HEK293 (cell line): ENCODE data around the gene FUT9.

ENCODE experiments used
- CTCF ChIA-PET: fragments of 350-600 bp; formaldehyde crosslinking; extraction: SDS; loops from one replicate; lab custom pipeline; 2021; ENCODE audit warnings: antibody characterized with exemption; lab: Yijun Ruan, JAX
- POLR2A ChIA-PET: fragments of 300-600 bp; formaldehyde crosslinking; extraction: SDS; loops from one replicate; lab custom pipeline; 2020; ENCODE audit warnings: antibody characterized with exemption, inconsistent platforms; lab: Yijun Ruan, JAX
- H3K27ac ChIP-seq: fragments of 200-500 bp; sonication (Bioruptor generic); 2 replicates; pipeline ENCODE4 v1.5.1; 2014; ENCODE audit warnings: low read depth, low read length, control low read depth, inconsistent platforms; ENCODE audit errors: extremely low read depth
- H3K36me3 ChIP-seq, 2 experiments: fragments of 200-500 bp in 1 of 2; sonication (Bioruptor generic) in 1 of 2; 1 replicate in 1 of 2; 2 replicates in 1 of 2; pipeline ENCODE4 v1.5.1; 2014 to 2017; ENCODE audit warnings: inconsistent platforms in 2 of 2, low read length in 2 of 2; ENCODE audit not compliant: control insufficient read depth in 2 of 2, insufficient read depth in 1 of 2
- H3K4me1 ChIP-seq: fragments of 200-500 bp; sonication (Bioruptor generic); 2 replicates; pipeline ENCODE4 v1.5.1; 2014; ENCODE audit warnings: mild to moderate bottlenecking, low read length, inconsistent platforms; ENCODE audit not compliant: control insufficient read depth, insufficient read depth
- H3K4me3 ChIP-seq: 2 replicates; pipeline ENCODE4 v1.5.1; 2011; ENCODE audit warnings: low read depth, mild to moderate bottlenecking, control low read depth, low read length, moderate library complexity
- H3K9me3 ChIP-seq: fragments of 200-500 bp; sonication (Bioruptor generic); 2 replicates; pipeline ENCODE4 v1.5.1; 2014; ENCODE audit warnings: low read depth, low read length, inconsistent platforms; ENCODE audit not compliant: control insufficient read depth, insufficient read depth
- AEBP2 ChIP-seq: fragments of 450-650 bp; formaldehyde crosslinking; IDR thresholded peaks from 2 replicates; pipeline ENCODE4 v1.5.1; 2016; ENCODE audit warnings: missing biosample characterization, missing genetic modification characterization, borderline replicate concordance
- HOXC10 ChIP-seq: sonication (generic); formaldehyde crosslinking; IDR thresholded peaks from 2 replicates; pipeline ENCODE4 v1.8.1; 2023; ENCODE audit warnings: mild to moderate bottlenecking, missing genetic modification reagents
- INSM2 ChIP-seq: fragments of 450-650 bp; formaldehyde crosslinking; IDR thresholded peaks from 2 replicates; pipeline ENCODE4 v1.5.1; 2016; ENCODE audit warnings: missing biosample characterization, missing genetic modification characterization
- KLF7 ChIP-seq: fragments of 450-650 bp; formaldehyde crosslinking; IDR thresholded peaks from 2 replicates; pipeline ENCODE4 v1.5.1; 2016; ENCODE audit warnings: missing biosample characterization, missing genetic modification characterization, borderline replicate concordance
- PRDM10 ChIP-seq: fragments of 450-650 bp; formaldehyde crosslinking; IDR thresholded peaks from 2 replicates; pipeline ENCODE4 v1.5.1; 2016; ENCODE audit warnings: missing biosample characterization, missing genetic modification characterization
- PRDM6 ChIP-seq: fragments of 450-650 bp; formaldehyde crosslinking; IDR thresholded peaks from 2 replicates; pipeline ENCODE4 v1.5.1; 2017; ENCODE audit warnings: missing biosample characterization, missing genetic modification characterization
- SETDB1 ChIP-seq: IDR thresholded peaks from one replicate; pipeline ENCODE4 v1.6.1; 2017; ENCODE audit warnings: mild to moderate bottlenecking, low read length, moderate library complexity, mixed read lengths; ENCODE audit not compliant: insufficient read length
- TRIM28 ChIP-seq: IDR thresholded peaks from 2 replicates; pipeline ENCODE4 v1.6.1; 2011; ENCODE audit warnings: low read length, control low read depth, borderline replicate concordance
- ZBTB20 ChIP-seq: fragments of 450-650 bp; formaldehyde crosslinking; IDR thresholded peaks from 2 replicates; pipeline ENCODE4 v1.5.1; 2016; ENCODE audit warnings: missing biosample characterization, missing genetic modification characterization
- ZNF16 ChIP-seq: fragments of 450-650 bp; formaldehyde crosslinking; IDR thresholded peaks from 2 replicates; pipeline ENCODE4 v1.5.1; 2016; ENCODE audit warnings: low read depth, missing biosample characterization, missing genetic modification characterization
- ZNF18 ChIP-seq: fragments of 450-650 bp; formaldehyde crosslinking; IDR thresholded peaks from 2 replicates; pipeline ENCODE4 v1.5.1; 2016; ENCODE audit warnings: missing biosample characterization, missing genetic modification characterization
- ZNF202 ChIP-seq: fragments of 450-650 bp; formaldehyde crosslinking; IDR thresholded peaks from 2 replicates; pipeline ENCODE4 v1.5.1; 2016; ENCODE audit warnings: missing biosample characterization, missing genetic modification characterization, borderline replicate concordance
- ZNF311 ChIP-seq: fragments of 450-650 bp; formaldehyde crosslinking; IDR thresholded peaks from 2 replicates; pipeline ENCODE4 v1.5.1; 2017; ENCODE audit warnings: missing biosample characterization, missing genetic modification characterization, borderline replicate concordance
- ZNF366 ChIP-seq: fragments of 450-650 bp; formaldehyde crosslinking; conservative IDR thresholded peaks from 2 replicates; pipeline ENCODE4 v1.5.1; 2016; ENCODE audit warnings: missing biosample characterization, missing genetic modification characterization
- ZNF423 ChIP-seq: fragments of 450-650 bp; formaldehyde crosslinking; IDR thresholded peaks from 2 replicates; pipeline ENCODE4 v1.5.1; 2016; ENCODE audit warnings: missing biosample characterization, missing genetic modification characterization
- ZNF549 ChIP-seq: fragments of 450-650 bp; IDR thresholded peaks from 2 replicates; pipeline ENCODE4 v1.5.1; 2018; ENCODE audit warnings: missing biosample characterization, missing genetic modification characterization, mild to moderate bottlenecking, inconsistent platforms, moderate library complexity
- ZNF555 ChIP-seq: fragments of 450-650 bp; formaldehyde crosslinking; conservative IDR thresholded peaks from 2 replicates; pipeline ENCODE4 v1.5.1; 2017; ENCODE audit warnings: missing biosample characterization, mild to moderate bottlenecking, missing genetic modification characterization, inconsistent platforms
- ZNF560 ChIP-seq: fragments of 450-650 bp; formaldehyde crosslinking; IDR thresholded peaks from 2 replicates; pipeline ENCODE4 v1.5.1; 2017; ENCODE audit warnings: missing biosample characterization, missing genetic modification characterization, borderline replicate concordance
- ZNF658 ChIP-seq: fragments of 450-650 bp; formaldehyde crosslinking; IDR thresholded peaks from 2 replicates; pipeline ENCODE4; 2016; ENCODE audit warnings: missing biosample characterization, missing genetic modification characterization
- ZNF664 ChIP-seq: fragments of 450-650 bp; formaldehyde crosslinking; IDR thresholded peaks from 2 replicates; pipeline ENCODE4 v1.5.1; 2016; ENCODE audit warnings: missing biosample characterization, missing genetic modification characterization
- ZNF791 ChIP-seq: fragments of 450-650 bp; formaldehyde crosslinking; IDR thresholded peaks from 2 replicates; pipeline ENCODE4 v1.5.1; 2016; ENCODE audit warnings: missing biosample characterization, missing genetic modification characterization

FUT9 gene

GRCh38 chr6:96015518-96016333 is at the start of gene FUT9:
Gene FUT9, plus strand, starts transcription at chr6:96015974. Its CDS starts 187,182 bp downstream, at chr6:96203156.
- Histone ChIP-seq H3K27ac (no peak within 1 kb of the TSS), H3K4me1 (no peaks in the 10 kb centered on the region), H3K9me3 (no peaks in the 10 kb centered on the region), H3K36me3 (no peaks in the 10 kb centered on the region), H3K4me3 (peak within 1 kb of the TSS; percentile 39)
- TF ChIP-seq PRDM10 (tag by site-specific recombination), result peak; percentile 83
- no peak for TF ChIP-seq ZNF311 (tag by site-specific recombination)
- no peak for TF ChIP-seq PRDM6 (tag by site-specific recombination)
- peak; percentile 66; the same call in 1 of the 2 replicates for TF ChIP-seq ZNF202
- TF ChIP-seq ZBTB20 (tag by site-specific recombination), result 0 out of 2 replicates have a peak, but pooled peaks have one; percentile 15
- ChIA-PET CTCF (no interaction called here), POLR2A (interaction anchor here (0.6 kb wide), 1 partner anchor 650 kb away, joined by 6 read pairs; no protein-coding TSS in a partner anchor)

- POLR2A ChIA-PET, result no interaction called here
- H3K36me3 ChIP-seq, result no peaks in the 10 kb centered on the region
- peak; percentile 57; the same call in 1 of the 2 replicates for TF ChIP-seq TRIM28
- TF ChIP-seq SETDB1, result peak; percentile 54
- TF ChIP-seq ZNF16, result no peak
- TF ChIP-seq ZNF549 (tag by site-specific recombination), result no peak
- TF ChIP-seq ZNF791 (tag by site-specific recombination), result peak; percentile 80
Observed at GRCh38 chr6:95967594-95967993, 48.2 kb upstream of the FUT9 start.

GRCh38 chr6:95973976-95974375 is 41.8 kb upstream of the FUT9 start:
- H3K36me3 ChIP-seq, result no peaks in the 10 kb centered on the region
- CTCF ChIA-PET, result no interaction called here
- no peak overlapping the region for H3K4me3 ChIP-seq
- POLR2A ChIA-PET, result no interaction called here
- H3K27ac ChIP-seq, result no peak overlapping the region
- TF ChIP-seq KLF7 (tag by site-specific recombination), result no peak
- TF ChIP-seq INSM2 (tag by site-specific recombination), result no peak
- no peak for TF ChIP-seq ZNF366 (tag by site-specific recombination)
- no peak for TF ChIP-seq ZNF423 (tag by site-specific recombination)
- TF ChIP-seq ZNF560 (tag by site-specific recombination), result no peak
- TF ChIP-seq HOXC10 (CRISPR knock-in tag), result no peak
- no peak for TF ChIP-seq ZNF555 (tag by site-specific recombination)
- TF ChIP-seq ZNF18 (tag by site-specific recombination), result no peak
- no peak for TF ChIP-seq ZNF664
- no peak for TF ChIP-seq AEBP2
- no peak for TF ChIP-seq ZNF658 (tag by site-specific recombination)
- no peaks in the 10 kb centered on the region for H3K9me3 ChIP-seq
- no peaks in the 10 kb centered on the region for H3K4me1 ChIP-seq

More at GRCh38 chr6:95967594-95967993, 48.2 kb upstream of the FUT9 start:
- Histone ChIP-seq H3K9me3 (no peaks in the 10 kb centered on the region), H3K27ac (no peak overlapping the region), H3K4me1 (no peaks in the 10 kb centered on the region), H3K4me3 (no peak overlapping the region)
- CTCF ChIA-PET, result no interaction called here
